Umbilical cord (tissue), 2 donors: Measurements from ENCODE around the gene NMNAT2. TPM values are rescaled to one million over a fixed set of nuclear protein-coding genes. Genes with fewer than 3 reads are reported as not detected.

Source experiments
- DNase-seq: peaks from one replicate; pipeline ENCODE4 v3.0.0-alpha.2; 2015; ENCODE audit warnings: low spot score
- total RNA-seq: library from RNA; depleted of rRNA; stranded (reverse); fragments of >200 nt; gene quantifications from one replicate; pipeline ENCODE4 v1.2.3, GENCODE V29; 2014; ENCODE audit warnings: low replicate concordance; ENCODE audit not compliant: insufficient read depth

NMNAT2 gene
- total RNA-seq, 1 donor from 2014 or later = 2.9 TPM

GRCh38 chr1:183215936-183216335 is 202.2 kb downstream of the NMNAT2 start:
- DNase-seq = no peak

- DNase-seq = no peak
Observed at GRCh38 chr1:183215076-183215720, 203.0 kb downstream of the NMNAT2 start.

- no peak for DNase-seq
Observed at GRCh38 chr1:183214021-183214970, 203.9 kb downstream of the NMNAT2 start.

GRCh38 chr1:183212870-183213269 is 205.3 kb downstream of the NMNAT2 start:
- DNase-seq = no peak

- DNase-seq = no peak
Observed at GRCh38 chr1:183210681-183211080, 207.5 kb downstream of the NMNAT2 start.

- DNase-seq = no peak
Observed at GRCh38 chr1:183209533-183210158, 208.5 kb downstream of the NMNAT2 start.

GRCh38 chr1:183206538-183207122 is 211.6 kb downstream of the NMNAT2 start:
- no peak for DNase-seq

GRCh38 chr1:183205196-183205781 is 212.9 kb downstream of the NMNAT2 start:
- DNase-seq = peak; percentile 75

- no peak for DNase-seq
Observed at GRCh38 chr1:183203094-183203493, 215.1 kb downstream of the NMNAT2 start.

GRCh38 chr1:183200451-183200850 is 217.7 kb downstream of the NMNAT2 start:
- DNase-seq = no peak

GRCh38 chr1:183199304-183199703 is 218.9 kb downstream of the NMNAT2 start:
- DNase-seq = no peak

- DNase-seq = peak; percentile 73
Observed at GRCh38 chr1:183198463-183198862, 219.7 kb downstream of the NMNAT2 start.

Other genes starting within 250 kb of the NMNAT2 start
- gene LAMC2, start 232.1 kb downstream of the NMNAT2 start, total RNA-seq = 34.2 TPM
- gene SMG7, start 54.1 kb upstream of the NMNAT2 start, total RNA-seq = 27.2 TPM
- 32.0 TPM for gene NCF2, start 172.1 kb upstream of the NMNAT2 start, total RNA-seq
- 125 TPM for gene ARPC5, start 217.4 kb upstream of the NMNAT2 start, total RNA-seq
- 4.6 TPM for gene APOBEC4, start 234.9 kb upstream of the NMNAT2 start, total RNA-seq